Cerebellar cortex (tissue), 1 donor: ENCODE data around the gene GUCA2A.

Experiments used
- DNase-seq: peaks from one replicate; pipeline ENCODE4 v3.0.0-alpha.2; 2015; ENCODE audit warnings: low spot score

Gene GUCA2A

DNA sequence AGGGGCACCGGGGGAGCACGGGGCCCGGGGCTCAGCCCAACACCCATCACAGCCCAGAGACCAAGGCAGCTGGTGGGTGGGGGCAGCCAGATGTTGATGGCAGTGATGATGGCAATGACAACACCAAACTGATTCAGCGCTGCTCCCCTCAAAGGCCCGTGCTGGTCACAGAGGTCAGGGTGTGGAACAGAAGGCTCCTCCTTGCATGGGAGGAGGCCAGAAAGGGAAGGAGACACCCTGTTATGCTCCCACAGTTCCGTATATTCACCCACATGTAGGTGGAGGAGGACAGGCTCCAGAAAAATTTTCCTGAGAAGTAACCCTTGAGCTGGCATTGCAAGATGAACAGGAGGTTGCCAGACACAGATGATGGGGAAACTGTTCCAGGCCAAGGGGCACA is 10.9 kb downstream of the GUCA2A start:
- no peak for DNase-seq

- no peak for DNase-seq
Observed at GRCh38 chr1:42152907-42153600, 11.5 kb downstream of the GUCA2A start, which contains the start of gene GUCA2B. TSS of gene GUCA2B (plus strand) at chr1:42153410. CDS start at chr1:42153451, 41 bp downstream.

DNA sequence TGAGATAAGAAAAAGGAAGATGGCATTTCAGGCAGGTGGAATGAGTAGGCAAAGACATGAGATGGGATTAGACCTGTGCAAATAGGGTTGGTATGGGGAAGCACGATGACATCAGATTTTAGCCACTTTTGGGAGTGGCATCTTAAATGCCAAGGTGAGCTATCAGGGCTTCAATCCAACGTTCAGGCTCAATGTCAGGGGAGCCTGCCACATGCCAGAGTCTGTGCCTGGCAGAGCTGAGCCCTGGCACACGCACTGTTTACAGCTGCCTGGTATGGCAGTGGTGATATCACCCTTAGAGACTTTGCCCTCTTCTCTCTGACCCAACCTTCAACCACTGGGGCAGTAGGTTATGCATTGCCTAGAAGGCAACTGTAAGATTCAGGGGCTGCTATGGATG is 12.4 kb downstream of the GUCA2A start:
- no peak for DNase-seq

DNA sequence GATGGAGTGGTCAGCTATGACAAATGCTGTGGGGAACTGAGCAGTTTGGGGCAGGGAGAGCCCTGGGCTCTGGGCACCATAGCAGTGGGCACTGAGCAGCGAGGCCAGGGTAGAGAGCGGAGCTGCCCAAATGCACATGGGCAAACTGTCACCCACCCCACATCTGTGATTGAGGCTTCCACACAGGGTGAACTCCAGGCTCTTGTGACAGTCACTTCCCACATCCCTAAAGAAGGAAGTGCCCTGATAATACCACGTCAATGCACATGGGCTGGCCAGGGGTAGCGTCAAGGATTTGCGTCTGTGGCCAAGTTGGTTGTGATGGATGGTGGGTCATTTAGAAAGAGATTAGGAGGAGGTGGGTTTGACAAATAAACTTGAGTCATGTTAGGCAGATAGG is 13.9 kb downstream of the GUCA2A start:
- DNase-seq, result no peak

- DNase-seq, result no peak
Observed at GRCh38 chr1:42148166-42148565, 16.4 kb downstream of the GUCA2A start.

GRCh38 chr1:42146626-42147320 is 17.8 kb downstream of the GUCA2A start:
- DNase-seq, result peak; percentile 70

GRCh38 chr1:42145764-42146625 is 18.6 kb downstream of the GUCA2A start:
- no peak for DNase-seq

DNA sequence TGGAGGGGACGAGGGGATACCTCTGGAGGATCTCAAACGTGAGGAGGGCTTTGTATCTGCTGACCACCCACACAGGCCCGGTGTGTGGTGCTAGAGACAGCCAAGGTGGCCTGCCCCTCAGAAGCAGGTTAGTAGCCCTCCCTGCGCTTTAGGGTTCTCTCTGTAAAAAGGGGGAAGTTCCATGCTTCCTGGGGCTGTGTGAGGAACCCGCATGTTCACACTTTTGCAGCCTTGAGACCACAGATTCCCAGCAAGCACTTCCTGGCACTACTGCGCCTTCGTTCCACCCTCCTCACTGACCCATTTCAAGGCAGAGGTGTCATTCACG is 19.2 kb downstream of the GUCA2A start:
- no peak for DNase-seq

DNA sequence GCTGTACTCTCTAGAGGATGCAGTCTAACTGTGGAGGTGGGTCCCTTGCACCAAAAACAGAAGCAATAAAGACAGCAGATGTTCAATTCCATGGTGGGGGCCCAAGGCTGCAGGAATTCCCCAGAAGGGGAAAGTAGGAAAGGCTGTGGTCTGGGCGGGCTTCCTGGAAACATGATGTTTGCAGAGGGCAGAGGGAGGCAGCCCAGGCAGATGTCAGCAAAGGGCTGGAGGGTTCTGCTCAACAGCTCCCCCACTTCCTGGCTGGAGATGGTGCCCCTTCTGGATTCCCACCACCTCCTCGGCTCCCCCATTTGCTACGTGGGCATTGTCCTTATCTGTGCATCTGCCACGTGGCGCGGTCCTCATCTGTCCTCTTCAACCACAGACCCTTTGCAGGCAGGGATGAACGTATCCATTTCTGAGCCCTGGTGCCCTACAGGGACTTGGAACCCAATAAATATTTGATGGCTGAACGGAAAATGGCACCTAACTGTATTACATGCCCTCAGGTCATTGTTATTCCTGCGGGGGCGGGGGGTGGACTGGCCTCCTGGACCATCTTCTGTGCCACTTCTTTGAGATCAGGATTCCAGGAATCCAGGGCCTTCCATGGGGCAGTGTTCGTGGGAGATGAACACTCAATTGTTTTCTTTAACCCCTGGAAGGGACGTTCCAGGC is 19.7 kb downstream of the GUCA2A start:
- DNase-seq, result no peak

- no peak for DNase-seq
Observed at GRCh38 chr1:42143896-42144710, 20.4 kb downstream of the GUCA2A start.

GRCh38 chr1:42142894-42143675 is 21.5 kb downstream of the GUCA2A start:
- no peak for DNase-seq

- DNase-seq, result no peak
Observed at GRCh38 chr1:42141978-42142377, 22.6 kb downstream of the GUCA2A start.

DNA sequence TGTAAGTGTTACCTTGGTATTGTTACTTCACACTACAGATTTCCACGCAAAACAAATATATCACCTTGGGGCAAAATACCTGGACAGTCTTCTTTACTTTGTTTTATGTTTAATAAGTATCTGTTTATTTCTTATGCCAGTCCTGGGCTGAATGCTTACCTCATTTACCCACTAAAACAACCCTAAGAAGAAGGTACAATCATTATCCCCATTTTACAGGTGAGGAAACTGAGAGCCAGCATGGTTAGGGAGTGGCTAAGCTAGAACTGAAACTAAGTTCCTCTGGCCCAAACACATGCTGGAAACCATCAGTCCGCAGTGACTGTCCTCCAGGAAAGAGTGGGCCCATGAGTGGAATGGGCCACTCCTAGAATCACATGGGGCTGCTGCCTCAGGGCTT is 24.4 kb downstream of the GUCA2A start:
- no peak for DNase-seq

DNA sequence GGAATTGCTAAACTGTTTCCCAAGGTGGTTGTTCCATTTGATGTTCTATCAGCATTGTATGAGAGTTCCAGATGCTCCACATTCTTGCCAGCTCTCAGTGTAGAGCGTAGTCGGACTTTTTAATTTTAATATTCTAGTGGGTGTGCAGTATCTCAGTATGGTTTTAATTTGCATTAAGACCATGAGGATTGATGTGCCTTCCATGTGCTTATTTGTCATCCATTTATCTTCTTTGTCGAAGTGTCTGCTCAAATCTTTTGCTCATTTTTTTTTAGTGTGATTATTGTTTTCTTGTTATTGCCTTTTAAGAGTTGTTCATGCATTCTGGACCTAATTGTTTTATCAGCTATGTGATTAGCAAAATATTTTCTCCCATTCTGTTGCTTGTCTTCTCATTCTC is 25.1 kb downstream of the GUCA2A start:
- DNase-seq, result no peak

DNA sequence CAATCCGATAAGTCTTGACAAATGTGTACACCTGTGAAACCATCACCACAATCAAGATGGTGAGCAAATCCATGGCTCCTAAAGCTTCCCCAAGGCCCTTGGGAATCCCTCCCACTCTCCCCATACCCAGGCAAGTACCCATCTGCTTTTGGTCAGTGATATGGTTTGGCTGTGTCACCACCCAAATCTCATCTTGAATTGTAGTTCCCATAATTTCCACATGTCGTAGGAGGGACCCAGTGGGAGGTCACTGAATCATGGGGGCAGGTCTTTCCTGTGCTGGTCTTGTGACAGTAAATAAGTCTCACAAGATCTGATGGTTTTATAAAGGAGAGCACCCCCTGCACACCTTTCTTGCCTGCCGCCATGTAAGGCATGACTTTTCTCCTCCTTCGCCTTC is 26.0 kb downstream of the GUCA2A start:
- DNase-seq, result no peak

DNA sequence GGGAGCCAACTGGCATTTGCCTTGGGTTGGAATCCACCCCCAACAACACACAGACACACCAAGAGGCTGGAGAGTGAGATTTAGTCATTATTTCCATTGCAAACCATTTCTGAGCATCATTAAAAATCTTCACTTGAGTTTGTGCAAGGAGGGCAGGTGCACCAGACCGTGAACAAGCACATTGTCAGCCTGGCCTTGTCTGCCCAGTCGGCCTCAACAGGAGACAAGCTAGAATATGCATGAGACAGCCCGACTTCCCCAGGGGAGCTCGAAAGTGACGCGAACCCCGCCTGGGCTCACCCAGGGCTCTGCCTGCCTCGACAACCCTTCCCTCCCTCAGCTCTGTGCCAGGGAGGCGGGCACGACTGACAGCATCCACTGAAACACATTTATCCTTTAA is 26.8 kb downstream of the GUCA2A start:
- DNase-seq, result no peak

DNA sequence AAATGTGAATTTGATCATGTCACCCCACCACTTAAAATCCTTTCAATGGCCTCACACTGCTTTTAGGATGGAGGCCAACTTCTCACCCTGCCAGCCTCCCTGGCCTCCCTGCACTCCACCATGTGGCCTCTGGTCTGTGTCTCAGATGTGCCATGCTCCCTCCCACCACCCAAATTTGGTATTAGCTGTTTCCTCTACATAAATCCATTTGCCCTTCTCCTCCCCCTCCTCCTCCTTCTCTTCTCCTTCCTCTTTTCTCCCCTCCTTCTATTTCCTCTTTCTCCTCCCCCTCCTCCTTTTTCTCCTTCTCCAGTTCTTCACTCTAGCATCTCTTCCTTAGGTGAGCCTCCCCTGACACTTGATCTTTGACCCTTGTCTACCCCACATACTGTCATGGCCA is 28.1 kb downstream of the GUCA2A start:
- no peak for DNase-seq

GRCh38 chr1:42135426-42135825 is 29.1 kb downstream of the GUCA2A start:
- DNase-seq, result no peak

DNA sequence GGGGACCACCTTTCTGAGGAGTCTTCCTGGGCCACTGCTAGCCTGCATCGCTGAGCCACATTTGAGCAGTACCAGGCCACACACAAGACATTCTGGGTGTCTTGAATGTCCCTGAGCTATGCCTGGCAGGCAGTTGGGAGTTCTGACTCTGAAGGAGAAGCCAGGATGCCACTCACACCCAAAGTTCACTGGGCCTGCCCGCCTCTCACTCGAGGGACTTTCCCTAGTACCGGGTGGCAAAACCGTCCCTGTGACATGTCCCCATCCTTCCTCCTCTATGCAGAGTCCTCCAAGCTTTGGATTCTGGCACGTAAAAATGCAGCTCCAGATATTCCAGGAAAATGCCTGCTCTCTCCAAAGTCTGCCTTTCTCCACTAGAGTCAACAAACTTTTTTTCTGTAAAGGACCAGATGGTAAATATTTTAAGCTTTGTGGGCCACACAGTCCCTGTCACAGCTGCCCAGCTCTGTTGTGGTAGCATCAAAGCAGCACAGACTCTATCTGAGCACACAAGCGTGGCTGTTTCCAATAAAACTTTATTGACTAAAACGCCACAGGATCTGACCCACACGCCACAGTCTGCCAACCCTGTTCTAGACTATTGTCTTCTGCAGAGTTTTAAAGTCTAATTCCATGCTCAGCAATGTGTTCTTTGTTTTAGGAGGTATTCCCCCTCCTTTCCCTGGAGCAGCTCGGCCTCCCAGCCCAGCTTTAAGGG is 30.6 kb downstream of the GUCA2A start:
- no peak for DNase-seq

DNA sequence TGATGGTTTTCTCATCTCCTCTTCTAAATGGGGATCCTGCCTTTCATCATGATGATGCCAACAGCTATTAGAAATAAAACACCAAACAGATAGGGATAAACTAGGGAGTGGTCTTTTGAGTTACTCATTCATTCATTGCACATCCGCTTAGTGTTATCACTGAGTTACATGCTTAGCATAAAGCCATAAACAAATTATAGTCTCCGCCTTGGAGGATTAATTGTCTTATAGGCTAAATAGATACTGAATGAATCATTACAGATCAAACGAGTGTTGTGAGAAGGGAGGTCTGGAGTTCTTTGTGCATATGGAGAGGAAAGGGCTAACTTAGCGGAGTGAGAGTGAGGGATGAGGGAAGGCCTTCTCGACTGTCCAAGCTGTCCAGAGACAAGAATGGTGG is 31.2 kb downstream of the GUCA2A start:
- no peak for DNase-seq
